Breast epithelium (tissue), 3 donors: ENCODE measurements around the gene BCAT1.

Source experiments
- CTCF ChIP-seq, 3 donors: fragments of 450-650 bp; IDR thresholded peaks; one replicate each; pipeline ENCODE4 v1.5.1; 2016 to 2017; ENCODE audit warnings: antibody characterized with exemption in 3 of 3, mild to moderate bottlenecking in 3 of 3, moderate library complexity in 3 of 3
- POLR2A ChIP-seq: fragments of 450-650 bp; IDR thresholded peaks from one replicate; pipeline ENCODE4 v1.6.1; 2016; ENCODE audit warnings: antibody characterized with exemption, mild to moderate bottlenecking, moderate library complexity

GRCh38 chr12:24861766-24862540, 86.9 kb downstream of the BCAT1 start:
- TF ChIP-seq POLR2A (no peak), CTCF (IDR thresholded peaks at IDR 0.05) (no peak)
